CD8-positive, alpha-beta memory T cell (primary cell): ENCODE data around the gene ATP11A. TPM values are rescaled to one million over a fixed set of nuclear protein-coding genes. Genes with fewer than 3 reads are reported as not detected.
A peak's percentile ranks its signal among the peaks of the same experiment; 100 is the strongest.
"Not testable (repeated sequence)": the region's sequence is repeated elsewhere in the genome, so short reads cannot be mapped to it uniquely, and the experiment has no call there.

Experiments used
- CTCF ChIA-PET: fragments of 350-600 bp; sonication (Branson Sonifier 250); formaldehyde crosslinking; loops from one replicate; lab custom pipeline; 2021; ENCODE audit warnings: antibody characterized with exemption; lab: Charles Lee
- POLR2A ChIA-PET: fragments of 350-600 bp; sonication (Branson Sonifier 250); formaldehyde crosslinking; loops from one replicate; lab custom pipeline; 2021; ENCODE audit warnings: antibody characterized with exemption; lab: Charles Lee
- DNase-seq, 5 donors: peaks; one replicate each; pipeline versions ENCODE4 v3.0.0 to v3.0.0-alpha.2; 2020 to 2022; ENCODE audit warnings: mixed read lengths in 1 of 5
- H3K27ac ChIP-seq: one replicate; pipeline ENCODE4 v1.7.0; 2013; ENCODE audit warnings: low read depth, mild to moderate bottlenecking, low read length, moderate library complexity
- H3K27me3 ChIP-seq: 2 replicates; pipeline ENCODE4 v1.7.0; 2013; ENCODE audit warnings: low read length, mild to moderate bottlenecking; ENCODE audit not compliant: insufficient read depth, poor library complexity, severe bottlenecking
- H3K36me3 ChIP-seq: 2 replicates; pipeline ENCODE4 v1.7.0; 2013; ENCODE audit warnings: mild to moderate bottlenecking, low read length, moderate library complexity; ENCODE audit not compliant: insufficient read depth
- H3K4me1 ChIP-seq: 2 replicates; pipeline ENCODE4 v1.7.0; 2013; ENCODE audit warnings: mild to moderate bottlenecking, low read length, moderate library complexity; ENCODE audit not compliant: insufficient read depth
- H3K4me3 ChIP-seq: 2 replicates; pipeline ENCODE4 v1.7.0; 2013; ENCODE audit warnings: mild to moderate bottlenecking, low read length
- H3K9me3 ChIP-seq: 2 replicates; pipeline ENCODE4 v1.7.0; 2013; ENCODE audit warnings: mild to moderate bottlenecking, low read length
- H3K27ac Mint-ChIP-seq, 8 donors: one replicate each; pipeline ENCODE4 v1.8.0; 2020 to 2021; ENCODE audit warnings: mixed read lengths in 8 of 8, mild to moderate bottlenecking in 6 of 8, inconsistent platforms in 3 of 8, moderate library complexity in 3 of 8
- H3K27me3 Mint-ChIP-seq, 2 donors: one replicate each; pipeline ENCODE4 v1.8.0; 2020 to 2021; ENCODE audit warnings: mixed read lengths in 2 of 2, mild to moderate bottlenecking in 1 of 2, moderate library complexity in 1 of 2
- H3K36me3 Mint-ChIP-seq, 3 donors: one replicate each; pipeline ENCODE4 v1.8.0; 2020 to 2021; ENCODE audit warnings: mixed read lengths in 3 of 3, inconsistent platforms in 1 of 3, mild to moderate bottlenecking in 1 of 3
- H3K4me1 Mint-ChIP-seq, 3 donors: one replicate each; pipeline ENCODE4 v1.8.0; 2020 to 2021; ENCODE audit warnings: mixed read lengths in 3 of 3, inconsistent platforms in 1 of 3, mild to moderate bottlenecking in 1 of 3
- H3K4me3 Mint-ChIP-seq, 7 donors: one replicate each; pipeline ENCODE4 v1.8.0; 2020 to 2021; ENCODE audit warnings: mixed read lengths in 7 of 7, mild to moderate bottlenecking in 6 of 7, moderate library complexity in 4 of 7, inconsistent platforms in 2 of 7
- H3K9me3 Mint-ChIP-seq, 5 donors: one replicate each; pipeline ENCODE4 v1.8.0; 2020 to 2022; ENCODE audit warnings: mixed read lengths in 5 of 5, mild to moderate bottlenecking in 3 of 5, moderate library complexity in 2 of 5, inconsistent platforms in 1 of 5
- polyA plus RNA-seq: library from polyadenylated mRNA; unstranded; fragments of 300-500 nt; fragmentation: Illumina TruSeq; gene quantifications from one replicate; pipeline ENCODE4 v1.2.3, GENCODE V29; 2021
- total RNA-seq, 2 experiments: library from RNA; stranded (reverse); gene quantifications; one replicate each; pipeline ENCODE4 v1.2.3, GENCODE V29; 2021

The ATP11A gene
- total and polyA plus RNA-seq, 3 experiments from 2014 or later, result 4.5 to 34.6 (median 34.0) TPM

- H3K9me3 Mint-ChIP-seq, result no peaks in the 10 kb centered on the region
- peak overlapping the region in 2 of 8 donors; percentile 38 to 73 for H3K27ac Mint-ChIP-seq
- no peak overlapping the region for H3K4me3 Mint-ChIP-seq
- Histone ChIP-seq H3K4me1 (no peaks in the 10 kb centered on the region), H3K4me3 (no peak overlapping the region), H3K36me3 (peaks cover 8% of the 10 kb centered on the region), H3K9me3 (no peaks in the 10 kb centered on the region), H3K27me3 (no peaks in the 10 kb centered on the region), H3K27ac (no peak overlapping the region)
- H3K4me1 Mint-ChIP-seq, result no peaks in the 10 kb centered on the region
- CTCF ChIA-PET, result no interaction called here
- DNase-seq, result no peak
- peaks cover 9 to 62% (median 20%) of the 10 kb centered on the region in 3 donors for H3K36me3 Mint-ChIP-seq
- POLR2A ChIA-PET, result no interaction called here
- no peaks in the 10 kb centered on the region for H3K27me3 Mint-ChIP-seq
Observed at GRCh38 chr13:112840472-112841302, 150.8 kb downstream of the ATP11A start.

- Mint-ChIP-seq H3K36me3 (peaks cover 9 to 59% (median 22%) of the 10 kb centered on the region in 3 donors), H3K27ac (peak overlapping the region in 1 of 8 donors; percentile 65)
- H3K9me3 ChIP-seq, DNase-seq, H3K4me3 ChIP-seq, H3K4me1 Mint-ChIP-seq, H3K36me3 ChIP-seq, POLR2A ChIA-PET, H3K9me3 Mint-ChIP-seq, H3K27me3 ChIP-seq, H3K27ac ChIP-seq, H3K4me1 ChIP-seq, H3K27me3 Mint-ChIP-seq, CTCF ChIA-PET, H3K4me3 Mint-ChIP-seq: not testable (repeated sequence)
Observed at GRCh38 chr13:112841303-112842015, 151.6 kb downstream of the ATP11A start.

- Histone ChIP-seq H3K4me1 (no peaks in the 10 kb centered on the region), H3K27me3 (no peaks in the 10 kb centered on the region), H3K9me3 (no peaks in the 10 kb centered on the region), H3K27ac (no peak overlapping the region), H3K4me3 (no peak overlapping the region), H3K36me3 (peaks cover 7% of the 10 kb centered on the region)
- POLR2A ChIA-PET, result no interaction called here
- no peak for DNase-seq
- no peak overlapping the region for H3K27ac Mint-ChIP-seq
- CTCF ChIA-PET, result no interaction called here
- no peaks in the 10 kb centered on the region for H3K27me3 Mint-ChIP-seq
- H3K36me3 Mint-ChIP-seq, result peaks cover 5 to 52% (median 19%) of the 10 kb centered on the region in 3 donors
- no peaks in the 10 kb centered on the region for H3K9me3 Mint-ChIP-seq
- H3K4me3 Mint-ChIP-seq, result no peak overlapping the region
- no peaks in the 10 kb centered on the region for H3K4me1 Mint-ChIP-seq
Observed at GRCh38 chr13:112842343-112842856, 152.6 kb downstream of the ATP11A start.

- peaks cover 3 to 50% (median 15%) of the 10 kb centered on the region in 3 donors for H3K36me3 Mint-ChIP-seq
- ChIA-PET CTCF (no interaction called here), POLR2A (no interaction called here)
- no peak overlapping the region for H3K27ac ChIP-seq
- no peak for DNase-seq
- no peaks in the 10 kb centered on the region for H3K9me3 ChIP-seq
- H3K36me3 ChIP-seq, result peaks cover 7% of the 10 kb centered on the region
- H3K4me3 Mint-ChIP-seq, result no peak overlapping the region
- H3K4me1 Mint-ChIP-seq, result no peaks in the 10 kb centered on the region
- no peak overlapping the region for H3K4me3 ChIP-seq
- no peaks in the 10 kb centered on the region for H3K4me1 ChIP-seq
- H3K27ac Mint-ChIP-seq, result no peak overlapping the region
- no peaks in the 10 kb centered on the region for H3K9me3 Mint-ChIP-seq
- H3K27me3 ChIP-seq, result no peaks in the 10 kb centered on the region
- H3K27me3 Mint-ChIP-seq, result no peaks in the 10 kb centered on the region
Observed at GRCh38 chr13:112842931-112843391, 153.1 kb downstream of the ATP11A start.

GRCh38 chr13:112843392-112844111, 153.7 kb downstream of the ATP11A start:
- no peaks in the 10 kb centered on the region for H3K4me1 Mint-ChIP-seq
- Histone ChIP-seq H3K9me3 (no peaks in the 10 kb centered on the region), H3K27ac (no peak overlapping the region), H3K27me3 (no peaks in the 10 kb centered on the region), H3K36me3 (peaks cover 6% of the 10 kb centered on the region), H3K4me1 (no peaks in the 10 kb centered on the region), H3K4me3 (no peak overlapping the region)
- H3K27ac Mint-ChIP-seq, result peak overlapping the region in 1 of 8 donors; percentile 21
- H3K4me3 Mint-ChIP-seq, result no peak overlapping the region
- POLR2A ChIA-PET, result no interaction called here
- no peak for DNase-seq
- no peaks in the 10 kb centered on the region for H3K27me3 Mint-ChIP-seq
- H3K36me3 Mint-ChIP-seq, result peaks cover 3 to 49% (median 14%) of the 10 kb centered on the region in 3 donors
- CTCF ChIA-PET, result no interaction called here
- H3K9me3 Mint-ChIP-seq, result no peaks in the 10 kb centered on the region

GRCh38 chr13:112844411-112844810, 154.6 kb downstream of the ATP11A start:
- DNase-seq, result no peak
- Mint-ChIP-seq H3K36me3 (peaks cover 3 to 41% (median 11%) of the 10 kb centered on the region in 3 donors), H3K27me3 (no peaks in the 10 kb centered on the region), H3K9me3 (no peaks in the 10 kb centered on the region), H3K4me1 (no peaks in the 10 kb centered on the region), H3K4me3 (no peak overlapping the region), H3K27ac (no peak overlapping the region)
- H3K4me3 ChIP-seq, result no peak overlapping the region
- POLR2A ChIA-PET, result no interaction called here
- H3K27ac ChIP-seq, result no peak overlapping the region
- no peaks in the 10 kb centered on the region for H3K27me3 ChIP-seq
- no peaks in the 10 kb centered on the region for H3K9me3 ChIP-seq
- CTCF ChIA-PET, result no interaction called here
- H3K4me1 ChIP-seq, result no peaks in the 10 kb centered on the region
- H3K36me3 ChIP-seq, result no peaks in the 10 kb centered on the region

- Histone ChIP-seq H3K4me3 (no peak overlapping the region), H3K27ac (no peak overlapping the region), H3K4me1 (no peaks in the 10 kb centered on the region), H3K27me3 (no peaks in the 10 kb centered on the region), H3K36me3 (no peaks in the 10 kb centered on the region), H3K9me3 (no peaks in the 10 kb centered on the region)
- ChIA-PET CTCF (no interaction called here), POLR2A (no interaction called here)
- Mint-ChIP-seq H3K4me3 (no peak overlapping the region), H3K27ac (no peak overlapping the region), H3K9me3 (no peaks in the 10 kb centered on the region), H3K36me3 (peaks cover 3 to 43% (median 11%) of the 10 kb centered on the region in 3 donors), H3K4me1 (no peaks in the 10 kb centered on the region), H3K27me3 (no peaks in the 10 kb centered on the region)
- no peak for DNase-seq
Observed at GRCh38 chr13:112844879-112845278, 155.0 kb downstream of the ATP11A start.
